ENCODE data around the gene CCL17.

DNA sequence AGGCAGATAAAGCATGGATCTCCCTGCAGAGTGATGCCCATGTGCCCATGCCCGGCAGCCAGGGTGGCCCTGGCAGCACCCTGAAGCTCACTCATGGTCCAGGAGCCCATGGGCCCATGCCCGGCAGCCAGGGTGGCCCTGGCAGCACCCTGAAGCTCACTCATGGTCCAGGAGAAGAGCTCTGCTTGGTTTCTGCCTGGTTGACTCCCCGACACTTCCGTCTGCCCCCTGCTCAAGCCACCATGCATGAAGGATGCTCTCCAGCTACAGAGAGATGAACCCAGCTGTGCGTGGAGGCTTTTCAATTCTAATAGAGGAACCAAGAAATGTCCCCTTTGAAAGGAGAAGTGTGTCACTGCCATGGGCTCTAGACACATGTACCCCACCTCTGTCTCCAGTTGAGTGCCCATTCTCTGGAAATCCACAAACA is 8.7 kb downstream of the CCL17 start:
- TF ChIP-seq, protein P1, sequence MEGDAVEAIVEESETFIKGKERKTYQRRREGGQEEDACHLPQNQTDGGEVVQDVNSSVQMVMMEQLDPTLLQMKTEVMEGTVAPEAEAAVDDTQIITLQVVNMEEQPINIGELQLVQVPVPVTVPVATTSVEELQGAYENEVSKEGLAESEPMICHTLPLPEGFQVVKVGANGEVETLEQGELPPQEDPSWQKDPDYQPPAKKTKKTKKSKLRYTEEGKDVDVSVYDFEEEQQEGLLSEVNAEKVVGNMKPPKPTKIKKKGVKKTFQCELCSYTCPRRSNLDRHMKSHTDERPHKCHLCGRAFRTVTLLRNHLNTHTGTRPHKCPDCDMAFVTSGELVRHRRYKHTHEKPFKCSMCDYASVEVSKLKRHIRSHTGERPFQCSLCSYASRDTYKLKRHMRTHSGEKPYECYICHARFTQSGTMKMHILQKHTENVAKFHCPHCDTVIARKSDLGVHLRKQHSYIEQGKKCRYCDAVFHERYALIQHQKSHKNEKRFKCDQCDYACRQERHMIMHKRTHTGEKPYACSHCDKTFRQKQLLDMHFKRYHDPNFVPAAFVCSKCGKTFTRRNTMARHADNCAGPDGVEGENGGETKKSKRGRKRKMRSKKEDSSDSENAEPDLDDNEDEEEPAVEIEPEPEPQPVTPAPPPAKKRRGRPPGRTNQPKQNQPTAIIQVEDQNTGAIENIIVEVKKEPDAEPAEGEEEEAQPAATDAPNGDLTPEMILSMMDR (conservative IDR thresholded peaks at IDR 0.05) = no peak
- TF ChIP-seq EZH2 (IDR thresholded peaks at IDR 0.05; ENCODE audit: low read depth) = no peak

All from PC-9 (cell line).